ENCODE results near the gene DPY19L3.

GRCh38 chr19:32457571-32458158 lies 52.1 kb downstream of the DPY19L3 start:
- TF ChIP-seq CTCF (IDR thresholded peaks at IDR 0.05; ENCODE audit: low read depth, low read length) (no peak), EZH2phosphoT487 (IDR thresholded peaks at IDR 0.05; ENCODE audit: low read depth) (no peak)

Data from OCI-LY3 (cell line).